ENCODE results near the gene TUG1. TPM values are rescaled to one million over a fixed set of nuclear protein-coding genes. Genes with fewer than 3 reads are reported as not detected.
A peak's percentile ranks its signal among the peaks of the same experiment; 100 is the strongest.

The TUG1 gene
- total and polyA plus RNA-seq, 10 of the 15 experiments (the other 5 are each of a cell fraction or from before 2014, with no cell fraction given), result 19.3 to 116 (median 54.9) TPM

GRCh38 chr22:30968015-30968923 is 796 bp upstream of the TUG1 start, which contains the start of gene MORC2 (continued):
- peak; percentile 12 for TF ChIP-seq USF1 (IDR thresholded peaks at IDR 0.05; ENCODE audit: borderline replicate concordance, extremely low read length, insufficient read depth, low read depth, low read length)
- no peak for TF ChIP-seq MEF2A (IDR thresholded peaks at IDR 0.05; ENCODE audit: insufficient read depth, low read depth, low read length)
- 0 out of 2 replicates have a peak, but pooled peaks have one; percentile 28 for TF ChIP-seq BCLAF1 (IDR thresholded peaks at IDR 0.05)
- peak; percentile 41; the same call in 1 of the 2 replicates for TF ChIP-seq SMARCA5 (IDR thresholded peaks at IDR 0.05)
- no peak for TF ChIP-seq PKNOX1 (IDR thresholded peaks at IDR 0.05)
- 0 out of 2 replicates have a peak, but pooled peaks have one; percentile 29 for TF ChIP-seq DPF2 (IDR thresholded peaks at IDR 0.05)
- no peak for TF ChIP-seq SPI1 (IDR thresholded peaks at IDR 0.05; ENCODE audit: borderline replicate concordance, insufficient read depth, low read depth, low read length)
- peak; percentile 95 for TF ChIP-seq MLLT1 (IDR thresholded peaks at IDR 0.05)
- TF ChIP-seq TARDBP (IDR thresholded peaks at IDR 0.05; ENCODE audit: borderline replicate concordance), result no peak
- no peak; a peak in 1 of 4 replicates for TF ChIP-seq IKZF2 (IDR thresholded peaks at IDR 0.05)
